Prostate gland (tissue), 2 donors: ENCODE data around the gene PIAS1. TPM values are rescaled to one million over a fixed set of nuclear protein-coding genes. Genes with fewer than 3 reads are reported as not detected.

Source experiments
- DNase-seq: peaks from one replicate; pipeline ENCODE4 v3.0.0-alpha.2; 2019; ENCODE audit warnings: low spot score
- H3K27ac ChIP-seq, 2 donors: fragments of 200-600 bp; sonication (generic); 2 replicates each; pipeline ENCODE4 v1.5.1; 2017 to 2019
- H3K27me3 ChIP-seq: fragments of 200-600 bp; sonication (generic); replicated peaks from 2 replicates; pipeline ENCODE4 v1.5.1; 2019; ENCODE audit not compliant: insufficient read depth
- H3K36me3 ChIP-seq, 2 donors: fragments of 200-600 bp; sonication (generic); 1 replicate in 1 of 2; 2 replicates in 1 of 2; pipeline versions ENCODE4 v1.5.1 to v1.8.1; 2017 to 2019
- H3K4me1 ChIP-seq: fragments of 200-600 bp; sonication (generic); replicated peaks from 2 replicates; pipeline ENCODE4 v1.5.1; 2019
- H3K4me3 ChIP-seq, 2 donors: fragments of 200-600 bp; sonication (generic); 2 replicates each; pipeline ENCODE4 v1.5.1; 2017 to 2019
- H3K9me3 ChIP-seq: fragments of 200-600 bp; sonication (generic); 2 replicates; pipeline ENCODE4 v1.5.1; 2017
- POLR2A ChIP-seq: fragments of 450-650 bp; IDR thresholded peaks from one replicate; pipeline ENCODE4 v1.6.1; 2016; ENCODE audit warnings: antibody characterized with exemption, mild to moderate bottlenecking
- POLR2AphosphoS5 ChIP-seq: sonication (generic); formaldehyde crosslinking; IDR thresholded peaks from one replicate; pipeline ENCODE4 v1.6.1; 2017; ENCODE audit warnings: antibody characterized with exemption
- WGBS: methylation state at CpG from one replicate; pipeline ENCODE4 v1.1.5; 2018; 5-methylcytosine and 5-hydroxymethylcytosine counted together
- intact Hi-C: fragments of 100-400 bp; cut with DNase I; formaldehyde crosslinking; loops from one replicate; pipeline ENCODE4 v1.14.2; 2022
- total RNA-seq, 2 donors: library from RNA; depleted of rRNA; stranded (reverse); fragments of >200 nt; gene quantifications; one replicate each; pipeline ENCODE4 v1.1.0, GENCODE V29; 2016
- TF ChIP-seq, protein P1 (sequence below), 4 experiments: fragments of 200-600 bp in 2 of 4; fragments of 450-650 bp in 2 of 4; sonication (generic) in 2 of 4; IDR thresholded peaks; 1 replicate in 3 of 4; 2 replicates in 1 of 4; pipeline ENCODE4 v1.5.1; 2016 to 2019; ENCODE audit warnings: antibody characterized with exemption in 4 of 4, mild to moderate bottlenecking in 2 of 4, moderate library complexity in 2 of 4

The PIAS1 gene
- total RNA-seq, 2 donors from 2014 or later, result 40.9 to 58.4 TPM

GRCh38 chr15:68096099-68096498 is 42.0 kb downstream of the PIAS1 start:
- WGBS, result 94% methylated on average over 1 of the region's 1 CpG

GRCh38 chr15:68097029-68097428 is 42.9 kb downstream of the PIAS1 start:
- Histone ChIP-seq H3K27ac (no peak overlapping the region), H3K4me1 (no peaks in the 10 kb centered on the region), H3K36me3 (no peaks in the 10 kb centered on the region), H3K9me3 (no peaks in the 10 kb centered on the region), H3K4me3 (no peak overlapping the region), H3K27me3 (no peaks in the 10 kb centered on the region)
- intact Hi-C loops, result no loop called here
- DNase-seq, result no peak
- TF ChIP-seq, protein P1, sequence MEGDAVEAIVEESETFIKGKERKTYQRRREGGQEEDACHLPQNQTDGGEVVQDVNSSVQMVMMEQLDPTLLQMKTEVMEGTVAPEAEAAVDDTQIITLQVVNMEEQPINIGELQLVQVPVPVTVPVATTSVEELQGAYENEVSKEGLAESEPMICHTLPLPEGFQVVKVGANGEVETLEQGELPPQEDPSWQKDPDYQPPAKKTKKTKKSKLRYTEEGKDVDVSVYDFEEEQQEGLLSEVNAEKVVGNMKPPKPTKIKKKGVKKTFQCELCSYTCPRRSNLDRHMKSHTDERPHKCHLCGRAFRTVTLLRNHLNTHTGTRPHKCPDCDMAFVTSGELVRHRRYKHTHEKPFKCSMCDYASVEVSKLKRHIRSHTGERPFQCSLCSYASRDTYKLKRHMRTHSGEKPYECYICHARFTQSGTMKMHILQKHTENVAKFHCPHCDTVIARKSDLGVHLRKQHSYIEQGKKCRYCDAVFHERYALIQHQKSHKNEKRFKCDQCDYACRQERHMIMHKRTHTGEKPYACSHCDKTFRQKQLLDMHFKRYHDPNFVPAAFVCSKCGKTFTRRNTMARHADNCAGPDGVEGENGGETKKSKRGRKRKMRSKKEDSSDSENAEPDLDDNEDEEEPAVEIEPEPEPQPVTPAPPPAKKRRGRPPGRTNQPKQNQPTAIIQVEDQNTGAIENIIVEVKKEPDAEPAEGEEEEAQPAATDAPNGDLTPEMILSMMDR (IDR thresholded peaks at IDR 0.05), result no peak
- TF ChIP-seq POLR2A (no peak), POLR2AphosphoS5 (no peak)

More at GRCh38 chr15:68096099-68096498, 42.0 kb downstream of the PIAS1 start:
- H3K4me1 ChIP-seq, result no peaks in the 10 kb centered on the region
- H3K27ac ChIP-seq, result no peak overlapping the region
- no peak for DNase-seq
- H3K9me3 ChIP-seq, result no peaks in the 10 kb centered on the region
- no peak overlapping the region for H3K4me3 ChIP-seq
- intact Hi-C loops, result no loop called here
- H3K36me3 ChIP-seq, result no peaks in the 10 kb centered on the region
- TF ChIP-seq, protein P1 (IDR thresholded peaks at IDR 0.05), result no peak
- no peak for TF ChIP-seq POLR2AphosphoS5
- H3K27me3 ChIP-seq, result no peaks in the 10 kb centered on the region

DNA sequence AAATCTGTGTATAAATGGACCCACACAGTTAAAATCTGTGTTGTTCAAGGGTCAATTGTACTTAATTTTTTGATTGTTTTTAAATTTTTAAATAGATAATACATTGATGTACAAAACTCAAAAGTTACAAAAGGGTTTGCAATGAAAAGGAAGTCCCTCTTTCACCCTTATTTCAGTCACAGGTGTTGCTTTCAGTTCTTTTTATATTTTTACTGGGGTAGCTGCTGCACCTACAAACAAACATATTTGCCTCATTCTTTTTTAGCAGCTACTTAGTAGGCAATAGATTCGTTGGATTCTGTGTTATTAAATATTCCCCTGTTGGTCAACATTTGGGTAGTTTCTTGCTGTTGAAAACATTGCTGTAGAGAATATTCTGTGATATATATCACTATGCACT is 44.4 kb downstream of the PIAS1 start:
- intact Hi-C loops, result no loop called here
- Histone ChIP-seq H3K4me3 (no peak overlapping the region), H3K27me3 (no peaks in the 10 kb centered on the region), H3K27ac (no peak overlapping the region), H3K4me1 (no peaks in the 10 kb centered on the region), H3K9me3 (no peaks in the 10 kb centered on the region), H3K36me3 (no peaks in the 10 kb centered on the region)
- TF ChIP-seq POLR2A, result no peak
- no peak for TF ChIP-seq POLR2AphosphoS5
- TF ChIP-seq, protein P1 (IDR thresholded peaks at IDR 0.05), result no peak
- 67% methylated on average over 1 of the region's 1 CpG for WGBS
- no peak for DNase-seq

DNA sequence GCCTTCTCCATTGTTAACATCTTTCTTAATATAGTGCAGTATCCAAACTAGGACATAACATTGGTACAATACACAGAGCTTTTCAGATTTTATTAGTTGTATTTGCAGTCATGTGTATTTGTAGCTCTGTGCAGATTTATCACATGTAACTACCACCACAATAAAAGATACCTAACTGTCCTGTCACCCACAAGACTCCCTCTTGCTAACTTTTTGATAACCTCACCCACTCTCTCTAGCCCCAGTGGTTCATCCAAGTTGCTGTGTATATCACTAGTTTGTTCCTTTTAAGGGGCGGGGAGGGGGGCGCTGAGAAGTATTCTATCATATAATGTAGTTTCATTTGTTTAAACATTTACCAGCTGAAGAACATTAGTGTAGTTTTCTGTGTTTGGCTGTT is 46.1 kb downstream of the PIAS1 start:
- 98% methylated on average over 2 of the region's 2 CpGs for WGBS
- TF ChIP-seq POLR2AphosphoS5 (no peak), POLR2A (no peak)
- TF ChIP-seq, protein P1 (IDR thresholded peaks at IDR 0.05), result no peak

GRCh38 chr15:68103603-68104002 is 49.5 kb downstream of the PIAS1 start:
- TF ChIP-seq POLR2A, result no peak
- TF ChIP-seq POLR2AphosphoS5, result no peak
- TF ChIP-seq, protein P1 (IDR thresholded peaks at IDR 0.05), result no peak
- 97% methylated on average over 6 of the region's 6 CpGs for WGBS
- intact Hi-C loops, result no loop called here
- Histone ChIP-seq H3K9me3 (no peaks in the 10 kb centered on the region), H3K27me3 (no peaks in the 10 kb centered on the region), H3K27ac (no peak overlapping the region), H3K4me3 (no peak overlapping the region), H3K36me3 (no peaks in the 10 kb centered on the region), H3K4me1 (peaks cover 3% of the 10 kb centered on the region)
- no peak for DNase-seq

More for the DNA sequence above, 46.1 kb downstream of the PIAS1 start:
- Histone ChIP-seq H3K36me3 (no peaks in the 10 kb centered on the region), H3K9me3 (no peaks in the 10 kb centered on the region), H3K4me1 (no peaks in the 10 kb centered on the region), H3K27ac (no peak overlapping the region), H3K27me3 (no peaks in the 10 kb centered on the region), H3K4me3 (no peak overlapping the region)
- intact Hi-C loops, result no loop called here
- no peak for DNase-seq
